HL-60 (cell line): ENCODE measurements around the gene HSCB.

Experiments used
- DNase-seq, 2 experiments: peaks; one replicate each; pipeline ENCODE4 v3.0.0-alpha.2; 2010 to 2020; ENCODE audit warnings: low read depth in 1 of 2, low spot score in 1 of 2
- H3K27ac ChIP-seq: fragments of 250-450 bp; sonication (Bioruptor Pico); replicated peaks from 2 replicates; pipeline ENCODE4 v1.5.1; 2020; ENCODE audit warnings: mild to moderate bottlenecking, moderate library complexity
- H3K27me3 ChIP-seq: fragments of 250-450 bp; sonication (Bioruptor Pico); 2 replicates; pipeline ENCODE4 v1.5.1; 2021; ENCODE audit warnings: mild to moderate bottlenecking, moderate library complexity; ENCODE audit not compliant: insufficient read depth, poor library complexity, severe bottlenecking
- H3K4me3 ChIP-seq: replicated peaks from 2 replicates; pipeline ENCODE4 v1.5.1; 2011; ENCODE audit warnings: mild to moderate bottlenecking, control low read depth, low read length; ENCODE audit not compliant: insufficient read depth
- CTCF ChIP-seq: IDR thresholded peaks from one replicate; pipeline ENCODE4 v1.5.1; 2011; ENCODE audit warnings: low read length, control low read depth, inconsistent platforms; ENCODE audit not compliant: insufficient read depth
- GABPA ChIP-seq: IDR thresholded peaks from 2 replicates; pipeline ENCODE4 v1.6.1; 2012; ENCODE audit warnings: low read depth
- POLR2AphosphoS5 ChIP-seq: IDR thresholded peaks from 2 replicates; pipeline ENCODE4 v1.6.1; 2012; ENCODE audit warnings: low read depth
- REST ChIP-seq: IDR thresholded peaks from 2 replicates; pipeline ENCODE4 v1.6.1; 2012; ENCODE audit warnings: low read depth; ENCODE audit not compliant: insufficient replicate concordance
- SPI1 ChIP-seq: IDR thresholded peaks from 2 replicates; pipeline ENCODE4 v1.6.1; 2012; ENCODE audit warnings: low read depth, mild to moderate bottlenecking, borderline replicate concordance

HSCB gene

GRCh38 chr22:28769394-28770085 is 27.7 kb downstream of the HSCB start:
- no peak for DNase-seq
- no peaks in the 10 kb centered on the region for H3K27me3 ChIP-seq
- H3K27ac ChIP-seq: no peak overlapping the region
- no peak overlapping the region for H3K4me3 ChIP-seq
- TF ChIP-seq POLR2AphosphoS5 (no peak), SPI1 (no peak), REST (no peak), CTCF (no peak), GABPA (no peak)

- no peak for TF ChIP-seq SPI1
- no peak for TF ChIP-seq GABPA
- no peak for TF ChIP-seq CTCF
- no peak for TF ChIP-seq POLR2AphosphoS5
- TF ChIP-seq REST: no peak
- no peaks in the 10 kb centered on the region for H3K27me3 ChIP-seq
- no peak for DNase-seq
- H3K27ac ChIP-seq: no peak overlapping the region
- H3K4me3 ChIP-seq: no peak overlapping the region
These were observed 29.5 kb downstream of the HSCB start for GRCh38 chr22:28771195-28771791.

- TF ChIP-seq CTCF: no peak
- peak; percentile 72; the same call in 1 of the 2 replicates for TF ChIP-seq POLR2AphosphoS5
- Histone ChIP-seq H3K27me3 (no peaks in the 10 kb centered on the region), H3K27ac (peak within 1 kb of the TSS; percentile 55), H3K4me3 (peak within 1 kb of the TSS; percentile 68)
- DNase-seq: peak; percentile 76 to 97
These were observed 31.0 kb downstream of the HSCB start, which contains the start of gene CCDC117 for GRCh38 chr22:28772633-28773460. Gene CCDC117, plus strand, starts transcription at chr22:28772695. Its CDS starts 155 bp downstream, at chr22:28772850.
